Right cardiac atrium (tissue), 5 donors: ENCODE data around the gene GAMT. TPM values are rescaled to one million over a fixed set of nuclear protein-coding genes. Genes with fewer than 3 reads are reported as not detected.

Source experiments
- ATAC-seq, 2 donors: fragments of 200-7000 bp; cut with Tn5 transposase; one replicate each; pipeline versions ENCODE4 v1.8.0 to v1.9.1; 2020; ENCODE audit warnings: moderate library complexity in 2 of 2, mild to moderate bottlenecking in 1 of 2
- DNase-seq, 3 donors: peaks; one replicate each; pipeline ENCODE4 v3.0.0-alpha.2; 2020
- H3K27ac ChIP-seq: one replicate; pipeline ENCODE4 v1.5.1; 2013; ENCODE audit warnings: mild to moderate bottlenecking, low read length, control low read depth, moderate library complexity
- H3K27me3 ChIP-seq: one replicate; pipeline ENCODE4 v1.6.1; 2013; ENCODE audit not compliant: control insufficient read depth, insufficient read depth
- H3K4me1 ChIP-seq: one replicate; pipeline ENCODE4 v1.6.1; 2013; ENCODE audit warnings: low read length; ENCODE audit not compliant: control insufficient read depth, insufficient read depth
- H3K4me3 ChIP-seq: one replicate; pipeline ENCODE4 v1.5.1; 2013; ENCODE audit warnings: low read length, control low read depth
- H3K9me3 ChIP-seq: one replicate; pipeline ENCODE4 v1.6.1; 2013; ENCODE audit warnings: low read length; ENCODE audit not compliant: control insufficient read depth
- WGBS: extraction: QIAGEN DNeasy Blood & Tissue Kit; methylation state at CpG from one replicate; pipeline ENCODE4 v1.1.7; 2013; 5-methylcytosine and 5-hydroxymethylcytosine counted together
- intact Hi-C, 4 donors: fragments of 100-400 bp; cut with DNase I; formaldehyde crosslinking; loops; one replicate each; pipeline versions ENCODE4 v1.11.0 to v1.14.0; 2022 to 2023
- polyA plus RNA-seq: library from polyadenylated mRNA; stranded (reverse); fragments of 200-250 nt; gene quantifications from one replicate; pipeline ENCODE4 v1.2.3, GENCODE V29; 2013
- total RNA-seq, 4 donors: library from RNA; stranded (reverse); fragmentation: NEBNext Ultra II Directional; extraction: Animal tissue kit (Norgen Biotek cat#: 25700); gene quantifications; one replicate each; pipeline ENCODE4 v1.2.1, GENCODE V29; 2021
- donor health status: healthy with polysubstance abuse.
- donor health status: DM: no; HTN: yes; CAD: no.
- donor health status: DM: no; HTN: no; CAD: no.
- donor health status: DM: no; HTN: yes; CAD: no; lungs with severe emphysema.
- donor health status: DM: yes; HTN: yes; CAD: no.

Gene GAMT
- total and polyA plus RNA-seq, 5 donors: 49.2 to 124 (median 69.2) TPM

- H3K4me3 ChIP-seq: no peak overlapping the region
- H3K9me3 ChIP-seq: no peaks in the 10 kb centered on the region
- no peaks in the 10 kb centered on the region for H3K27me3 ChIP-seq
- intact Hi-C loops: no loop called here
- ATAC-seq: no peak
- H3K27ac ChIP-seq: no peak overlapping the region
- H3K4me1 ChIP-seq: no peaks in the 10 kb centered on the region
- WGBS: 80% methylated on average over 35 of the region's 35 CpGs
- DNase-seq: peak in 2 of 3 donors; percentile 37 to 39
Observed at GRCh38 chr19:1366899-1367870, 34.2 kb downstream of the GAMT start.

GRCh38 chr19:1366296-1366695, 35.0 kb downstream of the GAMT start:
- ATAC-seq (no peak), DNase-seq (peak in 1 of 3 donors; percentile 21)
- Histone ChIP-seq H3K4me3 (no peak overlapping the region), H3K27ac (no peak overlapping the region), H3K27me3 (no peaks in the 10 kb centered on the region), H3K9me3 (no peaks in the 10 kb centered on the region), H3K4me1 (no peaks in the 10 kb centered on the region)
- intact Hi-C loops: no loop called here
- WGBS: 96% methylated on average over 10 of the region's 10 CpGs

- H3K4me3 ChIP-seq: no peak overlapping the region
- H3K4me1 ChIP-seq: peaks cover 2% of the 10 kb centered on the region
- no peaks in the 10 kb centered on the region for H3K9me3 ChIP-seq
- no peaks in the 10 kb centered on the region for H3K27me3 ChIP-seq
- H3K27ac ChIP-seq: no peak overlapping the region
- ATAC-seq (no peak), DNase-seq (peak in 2 of 3 donors; percentile 23 to 46)
- 90% methylated on average over 37 of the region's 37 CpGs for WGBS
- intact Hi-C loops: no loop called here
Observed at GRCh38 chr19:1365319-1366269, 35.7 kb downstream of the GAMT start.

DNA sequence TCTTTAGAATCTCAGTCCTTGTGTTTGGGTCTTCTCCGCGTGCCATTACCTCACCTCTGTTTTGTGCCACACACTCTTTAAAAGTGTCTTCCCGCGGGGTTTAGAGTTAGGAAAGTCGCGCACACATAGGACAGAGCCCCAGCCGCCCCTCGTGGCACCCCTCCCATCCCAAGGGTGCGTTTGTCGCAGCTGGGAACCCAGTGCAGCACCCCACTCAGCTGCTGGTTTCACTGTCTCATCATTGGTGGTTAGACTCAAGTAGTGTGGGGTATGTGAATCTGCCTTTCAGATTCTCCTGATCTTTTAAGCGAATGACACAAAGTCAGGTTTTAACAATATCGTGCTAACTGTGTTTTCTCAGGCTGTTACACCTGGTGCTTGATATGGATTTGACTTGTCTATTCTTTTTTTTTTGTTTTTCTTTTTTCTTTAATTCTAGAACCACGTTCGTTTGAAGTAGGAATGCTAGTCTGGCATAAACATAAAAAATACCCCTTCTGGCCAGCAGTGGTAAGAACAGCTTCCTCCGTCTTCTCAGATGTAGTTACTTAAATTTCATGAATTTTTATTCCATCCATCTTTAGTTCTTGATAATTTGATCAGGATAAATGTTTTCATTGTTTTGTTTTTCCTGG, 37.2 kb downstream of the GAMT start:
- no peak for ATAC-seq
- WGBS: 81% methylated on average over 15 of the region's 15 CpGs
- Histone ChIP-seq H3K9me3 (no peaks in the 10 kb centered on the region), H3K4me3 (no peak overlapping the region), H3K4me1 (peaks cover 3% of the 10 kb centered on the region), H3K27me3 (no peaks in the 10 kb centered on the region), H3K27ac (no peak overlapping the region)
- no peak for DNase-seq
- intact Hi-C loops: no loop called here

DNA sequence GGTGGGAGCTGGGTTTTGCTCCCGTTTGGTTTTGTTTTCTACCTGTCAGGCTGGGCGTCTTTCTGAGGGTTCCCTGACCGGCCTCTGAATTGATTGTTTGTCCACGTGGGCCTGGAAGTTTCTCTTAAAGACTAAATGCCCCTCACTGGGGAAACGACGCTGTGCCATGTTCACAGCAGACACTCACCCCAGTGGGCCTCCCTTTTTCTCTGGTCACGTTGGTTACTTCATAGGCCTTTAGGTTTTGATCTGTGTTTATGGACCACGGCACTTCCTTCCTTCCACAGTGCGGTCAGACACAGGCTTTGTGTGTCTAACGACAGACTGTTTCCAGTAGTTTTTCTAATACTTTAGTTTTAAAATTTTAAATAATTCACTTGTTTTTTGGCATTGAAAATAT, 37.7 kb downstream of the GAMT start:
- Histone ChIP-seq H3K9me3 (no peaks in the 10 kb centered on the region), H3K27me3 (no peaks in the 10 kb centered on the region), H3K27ac (no peak overlapping the region), H3K4me3 (no peak overlapping the region), H3K4me1 (peaks cover 3% of the 10 kb centered on the region)
- no peak for DNase-seq
- intact Hi-C loops: no loop called here
- WGBS: 81% methylated on average over 10 of the region's 10 CpGs
- ATAC-seq: no peak

GRCh38 chr19:1362387-1363257, 38.7 kb downstream of the GAMT start:
- H3K27me3 ChIP-seq: no peaks in the 10 kb centered on the region
- H3K9me3 ChIP-seq: no peaks in the 10 kb centered on the region
- peak in 1 of 3 donors; percentile 41 for DNase-seq
- H3K27ac ChIP-seq: no peak overlapping the region
- no peak overlapping the region for H3K4me3 ChIP-seq
- ATAC-seq: no peak
- H3K4me1 ChIP-seq: peaks cover 3% of the 10 kb centered on the region
- intact Hi-C loops: no loop called here
- WGBS: 87% methylated on average over 42 of the region's 42 CpGs

DNA sequence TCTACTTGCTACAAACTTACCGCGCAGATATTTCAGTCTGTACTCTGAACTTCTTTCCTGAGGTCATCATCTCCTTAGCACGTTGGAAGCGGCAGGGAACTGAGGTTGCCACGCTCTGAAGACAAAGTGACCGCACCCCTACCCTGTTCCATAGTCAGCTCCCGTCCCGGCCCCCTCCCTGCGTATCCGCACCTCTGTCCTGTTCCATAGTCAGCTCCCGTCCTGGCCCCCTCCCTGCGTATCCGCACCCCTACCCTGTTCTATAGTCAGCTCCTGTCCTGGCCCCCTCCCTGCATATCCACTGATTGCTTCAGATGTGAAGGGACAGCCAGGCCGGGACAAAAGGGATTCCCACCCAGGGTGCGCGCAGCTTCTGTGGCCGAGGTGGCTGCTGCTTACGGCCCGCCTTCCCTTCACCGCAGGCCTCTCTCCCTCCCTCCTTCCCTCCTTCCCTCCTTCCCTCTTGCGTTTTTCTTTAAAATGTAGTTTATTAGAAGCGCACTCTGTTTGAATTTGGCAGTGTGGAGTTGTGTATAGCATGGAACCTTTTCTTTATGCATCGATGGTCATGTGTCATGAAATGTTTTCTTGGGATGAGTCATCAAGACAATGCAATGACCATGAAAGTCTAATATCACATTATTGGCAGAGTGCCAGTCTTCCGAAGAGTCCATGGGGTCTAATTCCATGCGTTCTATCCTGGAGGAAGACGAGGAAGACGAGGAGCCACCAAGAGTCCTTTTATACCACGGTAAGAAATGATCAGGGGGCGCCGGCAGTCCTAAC, 39.5 kb downstream of the GAMT start:
- Histone ChIP-seq H3K4me1 (peaks cover 3% of the 10 kb centered on the region), H3K9me3 (no peaks in the 10 kb centered on the region), H3K4me3 (no peak overlapping the region), H3K27me3 (no peaks in the 10 kb centered on the region), H3K27ac (no peak overlapping the region)
- whole genome bisulfite sequencing: 59% methylated on average over 30 of the region's 30 CpGs
- intact Hi-C loops: no loop called here
- peak in 1 of 3 donors; percentile 35 for DNase-seq
- peak; percentile 10 to 31 for ATAC-seq

GRCh38 chr19:1360818-1361461, 40.4 kb downstream of the GAMT start:
- 32% methylated on average over 31 of the region's 31 CpGs for WGBS
- peak; percentile 74 to 83 for ATAC-seq
- intact Hi-C loops: no loop called here

GRCh38 chr19:1360126-1360817, 41.1 kb downstream of the GAMT start:
- Histone ChIP-seq H3K4me1 (peaks cover 6% of the 10 kb centered on the region), H3K27ac (peak overlapping the region; percentile 23), H3K4me3 (no peak overlapping the region), H3K9me3 (no peaks in the 10 kb centered on the region), H3K27me3 (no peaks in the 10 kb centered on the region)
- intact Hi-C loops: no loop called here
- 67% methylated on average over 30 of the region's 30 CpGs for WGBS
- ATAC-seq (no peak), DNase-seq (no peak)

More at GRCh38 chr19:1360818-1361461, 40.4 kb downstream of the GAMT start:
- Histone ChIP-seq H3K27me3 (no peaks in the 10 kb centered on the region), H3K27ac (peak overlapping the region; percentile 23), H3K9me3 (no peaks in the 10 kb centered on the region), H3K4me1 (peaks cover 6% of the 10 kb centered on the region), H3K4me3 (peak overlapping the region; percentile 25)
- peak; percentile 80 to 92 (median 91) for DNase-seq
